Astrocyte (in vitro differentiated cells and primary cell): Measurements from ENCODE around the gene FCHO2. TPM values are rescaled to one million over a fixed set of nuclear protein-coding genes. Genes with fewer than 3 reads are reported as not detected.

Experiments
- DNase-seq: peaks from one replicate; pipeline ENCODE4 v3.0.0-alpha.2; 2010; ENCODE audit warnings: low read depth
- FAIRE-seq: peaks from 2 replicates; lab custom pipeline; 2011; peaks lifted over from hg19 to GRCh38; lab: Jason Lieb, UNC
- H2AFZ ChIP-seq: 2 replicates; pipeline ENCODE4 v1.6.0; 2012; ENCODE audit warnings: low read depth, low read length, inconsistent platforms
- H3K27ac ChIP-seq: 2 replicates; pipeline ENCODE4 v1.5.1; 2011; ENCODE audit warnings: low read depth, low read length, inconsistent platforms
- H3K27me3 ChIP-seq: 2 replicates; pipeline ENCODE4 v1.6.0; 2011; ENCODE audit warnings: low read length, inconsistent platforms; ENCODE audit not compliant: insufficient read depth
- H3K36me3 ChIP-seq: 2 replicates; pipeline ENCODE4 v1.5.1; 2011; ENCODE audit warnings: low read length, inconsistent platforms; ENCODE audit not compliant: insufficient read depth
- H3K4me1 ChIP-seq: 2 replicates; pipeline ENCODE4 v1.5.1; 2011; ENCODE audit warnings: low read length, inconsistent platforms; ENCODE audit not compliant: insufficient read depth
- H3K4me2 ChIP-seq: 2 replicates; pipeline ENCODE4 v1.6.0; 2012; ENCODE audit warnings: low read length, inconsistent platforms
- H3K4me3 ChIP-seq: 2 replicates; pipeline ENCODE4 v1.5.1; 2011; ENCODE audit warnings: low read depth, mild to moderate bottlenecking, low read length, inconsistent platforms; ENCODE audit not compliant: insufficient read depth
- H3K79me2 ChIP-seq: 2 replicates; pipeline ENCODE4 v1.6.0; 2012; ENCODE audit warnings: mild to moderate bottlenecking, low read length, inconsistent platforms; ENCODE audit not compliant: insufficient read depth
- H3K9ac ChIP-seq: 2 replicates; pipeline ENCODE4 v1.6.0; 2012; ENCODE audit warnings: mild to moderate bottlenecking, low read length, inconsistent platforms
- H3K9me3 ChIP-seq: 2 replicates; pipeline ENCODE4 v1.5.1; 2012; ENCODE audit warnings: low read depth, mild to moderate bottlenecking, low read length, inconsistent platforms; ENCODE audit not compliant: insufficient read depth
- H4K20me1 ChIP-seq: 2 replicates; pipeline ENCODE4 v1.6.0; 2012; ENCODE audit warnings: low read length, inconsistent platforms; ENCODE audit not compliant: insufficient read depth
- H3K27ac Mint-ChIP-seq: one replicate; pipeline ENCODE4 v1.8.0; 2021; ENCODE audit warnings: mild to moderate bottlenecking, mixed read lengths; ENCODE audit not compliant: unreplicated experiment
- H3K27me3 Mint-ChIP-seq: one replicate; pipeline ENCODE4 v1.8.0; 2021; ENCODE audit warnings: low read depth, mixed read lengths; ENCODE audit not compliant: unreplicated experiment
- H3K36me3 Mint-ChIP-seq: one replicate; pipeline ENCODE4 v1.8.0; 2021; ENCODE audit warnings: low read depth, mixed read lengths; ENCODE audit not compliant: unreplicated experiment
- H3K4me1 Mint-ChIP-seq: one replicate; pipeline ENCODE4 v1.8.0; 2021; ENCODE audit warnings: low read depth, mixed read lengths; ENCODE audit not compliant: unreplicated experiment
- H3K4me3 Mint-ChIP-seq: one replicate; pipeline ENCODE4 v1.8.0; 2021; ENCODE audit warnings: mild to moderate bottlenecking, moderate library complexity, mixed read lengths; ENCODE audit not compliant: unreplicated experiment
- H3K9me3 Mint-ChIP-seq: one replicate; pipeline ENCODE4 v1.8.0; 2021; ENCODE audit warnings: mild to moderate bottlenecking, mixed read lengths; ENCODE audit not compliant: unreplicated experiment
- EZH2 ChIP-seq: IDR thresholded peaks from 2 replicates; pipeline ENCODE4 v1.6.1; 2012; ENCODE audit warnings: mild to moderate bottlenecking, low read length, inconsistent platforms; ENCODE audit not compliant: insufficient read depth
- total RNA-seq: library from RNA; stranded (reverse); gene quantifications from 2 replicates; pipeline ENCODE4 v1.2.1, GENCODE V29; 2021
- TF ChIP-seq, protein P1 (sequence below): IDR thresholded peaks from 2 replicates; pipeline ENCODE4 v1.5.1; 2011; ENCODE audit warnings: low read depth, mild to moderate bottlenecking, inconsistent platforms, low read length, moderate library complexity; ENCODE audit not compliant: insufficient read depth

FCHO2 gene
- total RNA-seq, 1 donor from 2014 or later, result 20.7 TPM

DNA sequence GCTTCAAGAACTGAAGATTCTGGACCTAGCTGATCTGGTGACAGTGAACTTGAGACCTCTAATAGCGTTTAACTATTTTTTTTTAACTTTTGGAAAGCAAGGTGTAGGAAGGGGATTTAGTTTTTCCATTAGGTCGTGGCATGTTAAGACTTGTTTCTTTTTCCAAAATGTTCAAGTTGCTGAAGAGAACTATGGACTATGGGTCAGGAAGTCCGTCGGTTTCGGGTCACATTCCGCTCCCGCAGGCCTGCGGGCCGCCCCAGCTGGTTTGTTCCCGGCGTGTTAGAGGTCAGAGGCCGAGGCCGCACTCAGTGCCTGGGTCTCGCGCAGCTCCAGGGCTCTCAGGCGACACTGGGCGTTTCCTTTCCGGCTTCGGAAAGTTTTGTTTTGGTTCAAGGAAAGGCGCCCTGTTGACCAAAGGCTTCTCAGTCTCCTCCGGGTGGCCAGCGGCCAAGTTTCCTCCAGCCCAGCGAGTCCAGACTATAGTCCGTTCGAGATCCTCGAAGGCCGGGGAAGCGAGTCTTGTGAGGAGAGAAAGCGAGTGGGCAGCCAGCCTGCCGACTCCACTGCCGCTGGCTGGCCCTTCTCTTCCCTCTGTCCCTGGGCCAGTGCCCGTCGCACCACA lies 586 bp upstream of the FCHO2 start:
- DNase-seq, result no peak
- no peaks in the 10 kb centered on the region for H3K27me3 Mint-ChIP-seq
- no peaks in the 10 kb centered on the region for H3K36me3 ChIP-seq
- TF ChIP-seq, protein P1, sequence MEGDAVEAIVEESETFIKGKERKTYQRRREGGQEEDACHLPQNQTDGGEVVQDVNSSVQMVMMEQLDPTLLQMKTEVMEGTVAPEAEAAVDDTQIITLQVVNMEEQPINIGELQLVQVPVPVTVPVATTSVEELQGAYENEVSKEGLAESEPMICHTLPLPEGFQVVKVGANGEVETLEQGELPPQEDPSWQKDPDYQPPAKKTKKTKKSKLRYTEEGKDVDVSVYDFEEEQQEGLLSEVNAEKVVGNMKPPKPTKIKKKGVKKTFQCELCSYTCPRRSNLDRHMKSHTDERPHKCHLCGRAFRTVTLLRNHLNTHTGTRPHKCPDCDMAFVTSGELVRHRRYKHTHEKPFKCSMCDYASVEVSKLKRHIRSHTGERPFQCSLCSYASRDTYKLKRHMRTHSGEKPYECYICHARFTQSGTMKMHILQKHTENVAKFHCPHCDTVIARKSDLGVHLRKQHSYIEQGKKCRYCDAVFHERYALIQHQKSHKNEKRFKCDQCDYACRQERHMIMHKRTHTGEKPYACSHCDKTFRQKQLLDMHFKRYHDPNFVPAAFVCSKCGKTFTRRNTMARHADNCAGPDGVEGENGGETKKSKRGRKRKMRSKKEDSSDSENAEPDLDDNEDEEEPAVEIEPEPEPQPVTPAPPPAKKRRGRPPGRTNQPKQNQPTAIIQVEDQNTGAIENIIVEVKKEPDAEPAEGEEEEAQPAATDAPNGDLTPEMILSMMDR, result no peak
- TF ChIP-seq EZH2, result no peak
- peak overlapping the region; percentile 93 for H2AFZ ChIP-seq
- peak overlapping the region; percentile 91 for H3K4me3 ChIP-seq
- peaks cover 47% of the 10 kb centered on the region for H3K79me2 ChIP-seq
- peak overlapping the region; percentile 96 for H3K27ac ChIP-seq
- H3K4me1 Mint-ChIP-seq, result peaks cover 15% of the 10 kb centered on the region
- peak overlapping the region; percentile 87 for H3K9ac ChIP-seq
- peak overlapping the region; percentile 91 for H3K4me2 ChIP-seq
- no peaks in the 10 kb centered on the region for H3K9me3 ChIP-seq
- peak overlapping the region; percentile 98 for H3K27ac Mint-ChIP-seq
- peak overlapping the region; percentile 90 for H3K4me3 Mint-ChIP-seq
- H3K36me3 Mint-ChIP-seq, result peaks cover 3% of the 10 kb centered on the region
- no peaks in the 10 kb centered on the region for H3K27me3 ChIP-seq
- H3K4me1 ChIP-seq, result peaks cover 32% of the 10 kb centered on the region
- H4K20me1 ChIP-seq, result peaks cover 9% of the 10 kb centered on the region
- FAIRE-seq, result no peak
- H3K9me3 Mint-ChIP-seq, result peaks cover 1% of the 10 kb centered on the region

DNA sequence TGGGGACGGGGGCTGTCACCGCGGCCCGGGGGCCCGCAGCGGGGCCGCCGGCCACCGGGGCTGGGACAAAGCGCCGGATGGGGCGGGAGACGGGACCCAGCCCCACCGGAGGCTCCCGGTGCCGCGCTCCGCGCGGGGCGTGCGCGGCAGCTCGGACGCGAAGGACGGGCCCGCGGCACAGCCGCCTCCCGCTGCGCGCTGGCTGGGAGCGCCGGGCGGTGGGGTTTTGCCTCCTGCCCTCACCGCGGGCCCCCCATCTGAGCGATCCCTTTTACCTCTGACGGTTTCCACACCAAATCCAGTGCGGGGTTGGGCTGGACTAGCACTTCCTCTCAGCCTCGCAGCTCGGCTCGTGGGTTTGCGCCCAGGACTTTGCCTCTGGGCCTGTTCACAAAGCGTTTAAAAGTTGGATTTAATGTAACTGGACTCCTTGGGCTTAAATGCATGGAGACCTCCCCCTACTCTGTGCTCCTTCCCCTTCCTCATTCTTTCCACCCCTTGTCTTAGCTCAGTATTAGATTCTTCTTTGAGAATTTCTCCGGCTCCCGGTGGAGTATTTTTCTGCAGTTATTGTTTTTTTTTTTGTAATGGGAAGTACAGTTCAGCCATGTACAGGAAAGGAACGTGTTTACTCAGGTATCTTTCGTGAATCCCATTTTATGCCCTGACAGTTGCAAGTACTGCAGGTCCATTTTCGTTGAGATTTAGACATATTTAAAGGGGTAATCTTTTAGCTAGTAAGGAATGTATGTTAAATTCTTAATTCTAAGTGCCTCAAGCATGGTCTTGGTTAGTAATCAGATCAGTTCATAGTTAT lies 691 bp downstream of the FCHO2 start:
- H3K4me1 ChIP-seq, result peaks cover 29% of the 10 kb centered on the region
- peak overlapping the region; percentile 96 for H3K27ac ChIP-seq
- H3K4me3 ChIP-seq, result peak overlapping the region; percentile 91
- H3K79me2 ChIP-seq, result peaks cover 59% of the 10 kb centered on the region
- peak overlapping the region; percentile 91 for H3K4me2 ChIP-seq
- FAIRE-seq, result peak; percentile 60
- H3K27ac Mint-ChIP-seq, result peak overlapping the region; percentile 55
- peak overlapping the region; percentile 92 for H3K4me3 Mint-ChIP-seq
- H3K36me3 ChIP-seq, result no peaks in the 10 kb centered on the region
- H4K20me1 ChIP-seq, result peaks cover 9% of the 10 kb centered on the region
- TF ChIP-seq, protein P1, result no peak
- TF ChIP-seq EZH2, result no peak
- peak overlapping the region; percentile 87 for H3K9ac ChIP-seq
- no peaks in the 10 kb centered on the region for H3K27me3 Mint-ChIP-seq
- H3K9me3 ChIP-seq, result no peaks in the 10 kb centered on the region
- peak; percentile 62 for DNase-seq
- peaks cover 15% of the 10 kb centered on the region for H3K4me1 Mint-ChIP-seq
- peaks cover 3% of the 10 kb centered on the region for H3K36me3 Mint-ChIP-seq
- peak overlapping the region; percentile 82 for H2AFZ ChIP-seq
- no peaks in the 10 kb centered on the region for H3K27me3 ChIP-seq
- peaks cover 1% of the 10 kb centered on the region for H3K9me3 Mint-ChIP-seq
